ENCODE measurements around the gene MBNL2.

- TF ChIP-seq CTCF (IDR thresholded peaks at IDR 0.05; ENCODE audit: low read depth, low read length, poor library complexity, severe bottlenecking) = no peak
- no peak for TF ChIP-seq EZH2phosphoT487 (IDR thresholded peaks at IDR 0.05; ENCODE audit: borderline replicate concordance, low read length)
Observed at GRCh38 chr13:97239306-97239705, 17.2 kb downstream of the MBNL2 start.

All from DOHH2 (cell line).